ENCODE results near the gene OR52A1. TPM values are rescaled to one million over a fixed set of nuclear protein-coding genes. Genes with fewer than 3 reads are reported as not detected.
"Not testable (repeated sequence)": the region's sequence is repeated elsewhere in the genome, so short reads cannot be mapped to it uniquely, and the experiment has no call there.

The OR52A1 gene
- total RNA-seq, 1 donor = not detected

GRCh38 chr11:5159806-5160205 lies 5.2 kb upstream of the OR52A1 start:
- DNase-seq (ENCODE audit: low read depth) = no peak

GRCh38 chr11:5153574-5154431 lies 754 bp downstream of the OR52A1 start:
- H3K4me3 ChIP-seq (ENCODE audit: low read depth, low read length) = no peak overlapping the region
- TF ChIP-seq CTCF (IDR thresholded peaks at IDR 0.05; ENCODE audit: insufficient read depth, low read depth, low read length) = no peak
- DNase-seq (ENCODE audit: low read depth) = no peak

More at GRCh38 chr11:5159806-5160205, 5.2 kb upstream of the OR52A1 start:
- no peak for TF ChIP-seq CTCF (IDR thresholded peaks at IDR 0.05; ENCODE audit: insufficient read depth, low read depth, low read length)
- no peak overlapping the region for H3K4me3 ChIP-seq (ENCODE audit: low read depth, low read length)

- no peak for DNase-seq (ENCODE audit: low read depth)
- no peak overlapping the region for H3K4me3 ChIP-seq (ENCODE audit: low read depth, low read length)
- TF ChIP-seq CTCF (IDR thresholded peaks at IDR 0.05; ENCODE audit: insufficient read depth, low read depth, low read length) = no peak
Measured at GRCh38 chr11:5151713-5152153, 2.8 kb downstream of the OR52A1 start.

GRCh38 chr11:5144206-5144605 lies 10.4 kb downstream of the OR52A1 start:
- not testable (repeated sequence) for DNase-seq (ENCODE audit: low read depth); H3K4me3 ChIP-seq (ENCODE audit: low read depth, low read length)

GRCh38 chr11:5137996-5138395 lies 16.6 kb downstream of the OR52A1 start, which contains the start of gene OR52A5:
TSS of gene OR52A5 (minus strand) at chr11:5138356. CDS start at chr11:5132642, 5,714 bp downstream.
- no peak for TF ChIP-seq CTCF (IDR thresholded peaks at IDR 0.05; ENCODE audit: insufficient read depth, low read depth, low read length)
- no peak within 1 kb of the TSS for H3K4me3 ChIP-seq (ENCODE audit: low read depth, low read length)
- no peak for DNase-seq (ENCODE audit: low read depth)

- TF ChIP-seq CTCF (IDR thresholded peaks at IDR 0.05; ENCODE audit: insufficient read depth, low read depth, low read length) = no peak
- DNase-seq (ENCODE audit: low read depth) = no peak
- no peak overlapping the region for H3K4me3 ChIP-seq (ENCODE audit: low read depth, low read length)
Measured at GRCh38 chr11:5137014-5137413, 17.5 kb downstream of the OR52A1 start.

GRCh38 chr11:5136261-5136660 lies 18.3 kb downstream of the OR52A1 start:
- no peak overlapping the region for H3K4me3 ChIP-seq (ENCODE audit: low read depth, low read length)
- no peak for DNase-seq (ENCODE audit: low read depth)
- no peak for TF ChIP-seq CTCF (IDR thresholded peaks at IDR 0.05; ENCODE audit: insufficient read depth, low read depth, low read length)
